Stimulated activated CD4-positive, alpha-beta T cell treated with anti-CD3 and anti-CD28 coated beads, Interleukin-12 subunit alpha, Interleukin-12 subunit beta, amount 100 ng/mL, for 4 hours (primary cell): ENCODE results near the gene CRYL1.

Source experiments
- DNase-seq: peaks from one replicate; pipeline ENCODE4 v3.0.0-alpha.2; 2020

Gene CRYL1

DNA sequence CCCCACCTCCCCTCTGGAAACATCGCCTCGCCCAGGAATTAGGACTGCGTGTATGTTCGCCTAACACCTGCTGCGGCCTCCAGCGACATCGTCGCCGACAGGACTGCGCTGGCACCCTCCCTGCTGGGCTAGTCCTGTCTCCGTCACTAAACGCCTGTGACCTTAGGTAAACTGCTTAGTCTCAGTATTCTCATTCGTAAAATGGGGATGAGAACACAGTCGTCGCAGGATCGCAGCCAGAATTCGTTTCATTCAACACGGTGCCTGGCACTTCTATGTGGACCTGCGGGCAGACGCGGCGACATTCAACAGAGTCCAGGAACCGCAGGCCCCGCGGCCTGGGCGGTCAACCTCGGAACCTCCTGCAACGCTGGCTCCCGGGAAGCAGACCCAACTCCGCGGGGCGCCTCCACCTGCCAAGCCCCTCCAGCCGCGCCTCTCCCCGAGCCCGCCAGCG lies 485 bp downstream of the CRYL1 start:
- peak; percentile 23 for DNase-seq

DNA sequence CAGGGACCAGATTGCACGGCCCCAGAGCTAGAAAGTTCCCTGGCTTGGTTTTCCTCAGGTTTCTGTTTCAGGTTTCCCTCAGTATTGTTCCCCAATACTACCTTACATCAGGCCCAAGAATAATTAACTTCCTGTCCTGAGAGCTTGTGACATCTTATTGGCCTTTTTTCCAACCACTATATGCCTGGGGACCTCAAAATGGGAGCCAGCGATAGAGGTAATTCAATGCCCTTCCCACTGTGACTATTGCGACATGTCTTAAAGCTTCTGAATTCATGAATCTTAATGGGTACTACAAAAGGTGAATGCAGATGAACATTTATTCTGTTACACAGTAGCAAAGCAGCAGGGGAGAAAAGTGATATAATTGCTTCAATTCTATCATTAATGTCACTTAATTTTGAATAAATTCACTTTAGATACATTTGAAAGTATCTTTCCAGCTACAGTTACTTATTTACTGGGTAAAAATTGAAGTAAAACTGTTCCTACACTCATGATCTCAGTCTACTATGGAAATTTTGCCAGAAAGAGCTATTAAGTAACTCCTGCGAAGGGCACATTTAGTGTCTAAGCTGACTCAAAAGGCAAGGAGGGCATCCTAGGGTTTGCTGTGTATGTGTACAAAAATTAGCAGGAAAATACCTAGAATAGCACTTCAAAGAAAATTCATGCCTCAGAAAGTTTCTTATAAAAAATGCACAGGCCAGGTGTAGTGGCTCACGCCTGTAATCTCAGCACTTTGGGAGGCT lies 4.1 kb downstream of the CRYL1 start:
- no peak for DNase-seq

DNA sequence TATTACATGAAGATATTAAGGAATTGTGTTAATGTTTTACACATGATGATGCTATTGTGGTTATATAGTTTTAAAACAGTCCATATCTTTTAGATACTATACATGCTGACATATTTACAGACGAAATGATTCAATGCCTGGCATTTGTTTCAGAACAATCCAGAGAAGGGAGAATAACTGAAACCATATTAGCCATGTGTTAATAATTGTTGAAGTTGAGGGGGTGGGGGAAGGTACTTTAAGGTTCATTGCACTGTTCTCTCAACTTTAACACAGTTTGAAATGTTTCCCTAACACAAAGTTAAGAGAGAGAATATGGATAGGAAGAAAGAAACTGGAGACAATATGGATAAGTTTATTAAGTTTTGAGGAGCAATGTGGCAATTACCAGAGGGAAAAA lies 5.8 kb downstream of the CRYL1 start:
- no peak for DNase-seq

GRCh38 chr13:20518660-20519100 lies 7.0 kb downstream of the CRYL1 start:
- DNase-seq, result no peak

DNA sequence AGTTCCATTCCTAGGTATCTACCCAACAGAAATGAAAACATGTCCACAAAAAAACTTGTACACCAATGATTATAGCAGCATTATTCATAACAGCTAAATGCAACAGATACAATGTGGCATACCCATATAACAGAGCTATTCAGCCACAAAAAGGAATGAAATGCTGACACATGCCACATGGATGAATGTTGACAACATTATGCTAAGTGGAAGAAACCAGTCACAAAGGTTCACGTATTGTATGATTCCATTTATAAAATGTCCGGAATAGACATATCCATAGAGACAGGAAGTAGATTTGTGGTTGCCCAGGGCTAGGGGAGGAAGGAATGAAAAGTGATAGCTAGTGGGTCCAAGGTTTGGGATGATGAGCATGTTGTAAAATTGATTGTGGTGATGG lies 10.8 kb downstream of the CRYL1 start:
- no peak for DNase-seq

DNA sequence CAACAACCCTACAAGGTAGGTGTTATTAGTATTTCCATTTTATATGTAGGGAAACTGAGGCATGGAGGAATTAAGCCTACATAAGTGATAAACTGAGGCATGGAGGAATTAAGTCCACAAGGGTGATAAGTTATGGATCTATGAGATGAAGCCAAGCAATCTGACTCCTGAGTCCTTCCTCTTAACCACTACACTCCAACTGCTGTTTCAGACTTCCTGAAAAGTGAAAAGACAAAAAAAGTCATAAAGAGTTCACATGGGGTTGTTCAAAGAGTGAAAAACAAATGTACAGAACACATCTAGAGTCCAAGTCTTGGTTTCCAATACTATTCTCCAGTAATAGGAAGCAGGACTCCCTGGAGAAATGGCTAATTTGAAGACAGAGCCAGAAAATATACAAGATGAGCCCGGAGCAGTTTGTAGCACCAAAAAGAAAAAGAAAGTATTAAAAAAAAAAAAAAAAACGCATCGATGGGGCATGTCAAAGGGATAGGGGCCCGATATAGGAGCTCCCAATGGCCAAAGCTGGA lies 12.1 kb downstream of the CRYL1 start:
- no peak for DNase-seq

- DNase-seq, result no peak
These were observed 13.5 kb downstream of the CRYL1 start for GRCh38 chr13:20512042-20512683.

DNA sequence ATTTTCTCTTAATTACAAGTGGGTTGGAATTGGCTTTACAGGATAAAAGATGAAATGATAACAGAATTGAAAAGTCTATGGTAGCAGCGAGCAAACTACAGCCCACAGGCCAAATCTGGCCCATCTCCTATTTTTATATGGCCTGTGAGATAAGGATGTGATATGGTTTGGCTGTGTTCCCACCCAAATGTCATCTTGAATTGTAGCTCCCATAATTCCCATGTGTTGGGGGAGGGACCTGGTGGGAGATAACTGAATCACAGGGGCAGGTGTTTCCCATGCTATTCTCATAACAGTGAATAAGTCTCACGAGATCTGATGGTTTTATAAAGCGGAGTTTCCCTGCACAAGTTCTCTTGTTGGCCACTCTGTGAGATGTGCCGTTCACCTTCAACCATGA lies 19.0 kb downstream of the CRYL1 start:
- no peak for DNase-seq

DNA sequence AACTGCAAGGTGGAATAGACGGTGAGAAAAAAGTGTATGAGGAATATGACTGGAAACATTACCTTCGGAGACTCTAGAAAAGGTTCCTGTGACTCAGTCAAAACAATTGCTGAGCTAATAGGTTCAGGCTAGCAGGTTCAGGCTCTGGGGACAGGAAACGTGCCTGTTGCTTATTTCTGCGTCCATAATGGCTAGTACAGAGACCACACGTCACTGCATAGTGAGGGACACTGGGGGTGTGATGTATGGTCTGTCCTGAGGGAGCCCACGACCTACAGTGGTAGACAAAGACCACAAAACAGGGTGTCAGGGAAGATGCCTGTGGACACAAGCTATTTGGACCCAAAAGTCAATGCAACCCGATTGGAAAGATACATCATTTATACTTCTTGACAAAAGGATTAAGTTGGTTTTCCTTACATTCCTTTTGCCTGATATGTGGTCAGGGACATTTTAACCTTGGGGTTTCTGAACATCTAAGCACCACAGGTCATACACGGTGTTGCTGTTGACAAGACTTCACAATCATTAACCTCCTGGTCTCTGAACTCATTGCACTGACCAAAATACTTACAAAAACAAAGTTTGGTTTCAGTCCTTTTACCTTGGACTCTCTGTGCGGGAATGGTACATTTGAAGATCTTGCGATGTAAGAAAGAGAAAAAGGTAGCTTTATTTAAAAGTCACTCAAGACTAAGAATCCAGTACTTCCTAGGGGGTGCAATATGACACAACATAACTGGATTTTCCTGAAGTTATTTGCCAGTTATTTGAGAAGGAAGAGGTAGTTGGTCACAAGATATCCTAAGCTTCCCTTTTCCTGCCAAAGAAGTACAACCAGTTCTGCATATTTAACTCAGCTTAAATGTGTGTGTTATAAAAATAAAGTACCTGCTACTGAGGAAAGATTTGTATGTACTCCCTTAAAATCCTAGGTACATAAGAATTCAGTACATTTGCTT lies 20.0 kb downstream of the CRYL1 start:
- no peak for DNase-seq

GRCh38 chr13:20503088-20504083 lies 22.3 kb downstream of the CRYL1 start:
- no peak for DNase-seq

- DNase-seq, result no peak
These were observed 24.1 kb downstream of the CRYL1 start for GRCh38 chr13:20501592-20501991.

GRCh38 chr13:20501120-20501519 lies 24.5 kb downstream of the CRYL1 start:
- DNase-seq, result no peak

GRCh38 chr13:20499986-20500385 lies 25.7 kb downstream of the CRYL1 start:
- DNase-seq, result no peak

DNA sequence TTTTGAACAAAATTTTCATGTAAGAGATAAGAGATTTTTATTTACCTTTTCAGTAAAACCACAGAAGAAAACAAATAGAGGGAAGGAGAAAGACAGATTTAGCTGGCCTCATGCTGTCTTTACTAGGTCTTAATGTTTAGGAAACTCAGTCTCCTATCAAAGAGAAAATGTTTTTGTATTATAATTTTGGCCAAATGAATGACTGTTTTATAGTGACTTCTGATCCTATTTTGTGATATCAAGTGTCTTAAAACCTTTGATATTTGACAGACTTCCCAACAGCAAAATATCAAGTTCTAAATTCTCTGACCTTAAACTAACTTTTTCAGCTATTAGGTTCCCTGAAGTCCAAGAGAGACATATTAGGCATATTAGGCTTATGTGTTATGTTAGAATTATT lies 27.0 kb downstream of the CRYL1 start:
- no peak for DNase-seq

DNA sequence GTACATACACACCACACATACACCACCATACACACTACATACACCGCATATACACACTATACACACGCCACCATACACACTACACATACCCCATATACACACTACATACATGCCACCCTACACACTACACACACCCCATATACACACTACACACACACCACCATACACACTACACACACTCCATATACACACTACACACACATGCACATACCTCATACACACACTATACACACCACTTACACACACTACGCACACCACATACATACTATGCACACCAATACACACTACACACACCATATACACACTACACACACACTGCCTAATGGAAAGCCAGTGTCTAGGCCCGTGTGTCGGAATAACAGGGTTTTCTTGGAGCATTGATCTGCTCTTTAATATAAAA lies 27.5 kb downstream of the CRYL1 start:
- no peak for DNase-seq

DNA sequence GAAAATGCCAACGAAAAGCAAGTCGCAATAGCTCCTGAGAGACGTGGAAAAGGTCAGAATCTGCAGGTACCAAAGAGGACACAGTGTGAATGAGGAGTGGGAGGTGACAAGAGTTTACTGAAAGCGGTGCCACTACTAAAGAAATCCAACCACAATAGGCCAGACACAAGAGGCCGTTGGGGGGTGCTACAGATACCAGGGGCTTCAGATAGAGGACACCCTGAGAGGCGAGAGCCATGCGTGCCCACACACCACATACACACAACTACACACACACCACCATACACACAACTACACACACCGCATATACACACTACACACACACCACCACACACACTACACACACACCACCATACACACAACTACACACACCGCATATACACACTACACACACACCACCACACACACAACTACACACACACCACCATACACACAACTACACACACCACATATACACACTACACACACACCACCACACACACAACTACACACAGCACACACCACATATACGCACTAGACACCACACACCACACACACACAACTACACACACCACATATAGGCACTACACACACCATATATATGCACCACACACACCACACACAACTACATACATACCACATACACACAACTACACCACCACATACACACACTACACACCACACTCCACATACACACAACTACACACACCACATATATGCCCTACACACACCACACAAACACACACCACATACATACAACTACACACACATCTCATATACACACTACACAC lies 28.5 kb downstream of the CRYL1 start:
- no peak for DNase-seq

- peak; percentile 49 for DNase-seq
These were observed 30.3 kb downstream of the CRYL1 start for GRCh38 chr13:20495087-20496023.

GRCh38 chr13:20494656-20495055 lies 31.0 kb downstream of the CRYL1 start:
- no peak for DNase-seq

GRCh38 chr13:20492641-20493040 lies 33.0 kb downstream of the CRYL1 start:
- peak; percentile 54 for DNase-seq

DNA sequence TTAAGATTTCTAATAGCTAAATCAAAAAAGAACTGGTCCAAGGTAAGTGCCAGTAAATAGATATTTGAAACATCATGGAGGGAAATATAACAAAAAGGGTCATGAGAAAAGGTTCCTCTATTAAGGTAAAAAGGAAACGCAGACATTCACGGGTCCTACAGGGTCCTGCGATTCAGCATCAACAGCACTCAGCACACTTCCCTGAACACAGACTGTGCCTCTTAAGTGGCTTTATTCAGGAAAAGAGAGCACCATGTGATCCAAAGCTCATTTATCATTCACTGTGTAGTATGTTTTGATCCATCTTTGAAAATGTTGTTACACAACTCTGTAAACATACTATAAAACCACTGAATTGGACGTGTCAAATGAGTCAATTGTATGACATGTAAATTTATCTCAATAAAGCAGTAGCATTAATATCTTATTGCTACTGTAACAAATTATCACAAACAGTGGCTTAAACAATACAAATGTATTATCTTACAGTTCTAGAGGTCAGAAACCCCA lies 33.7 kb downstream of the CRYL1 start:
- DNase-seq, result no peak
